Right ventricle myocardium inferior (tissue), 1 donor: ENCODE measurements around the gene MEX3C. TPM values are rescaled to one million over a fixed set of nuclear protein-coding genes. Genes with fewer than 3 reads are reported as not detected.

ENCODE experiments used
- ATAC-seq: fragments of 200-7000 bp; cut with Tn5 transposase; one replicate; pipeline ENCODE4 v1.9.1; 2020; ENCODE audit warnings: mild to moderate bottlenecking, moderate library complexity
- DNase-seq: peaks from one replicate; pipeline ENCODE4 v3.0.0; 2021; ENCODE audit errors: missing footprints
- intact Hi-C: fragments of 100-400 bp; cut with DNase I; formaldehyde crosslinking; loops from one replicate; pipeline ENCODE4 v1.11.0; 2022
- long read RNA-seq: library from polyadenylated mRNA; unstranded; transcript quantifications from one replicate; pipeline ENCODE4 v2.0.0, GENCODE V29; 2021
- total RNA-seq: library from RNA; stranded (reverse); fragmentation: NEBNext Ultra II Directional; extraction: Animal tissue kit (Norgen Biotek cat#: 25700); gene quantifications from one replicate; pipeline ENCODE4 v1.2.1, GENCODE V29; 2021
- donor health status: DM: no; HTN: yes; CAD: no; lungs with severe emphysema.

The MEX3C gene
- 20.5 TPM for total RNA-seq
- long read RNA-seq, transcript MEX3C-201 (2 exons, 3,781 nt), result major isoform, 6 of 7 reads
- long read RNA-seq, partial matches to known transcripts, result 1 of 7 reads
- long read RNA-seq, other reads (novel, unspliced or antisense), result 0 of 7 reads

GRCh38 chr18:51197661-51198424 is at the start of gene MEX3C:
Gene MEX3C, minus strand, starts transcription at chr18:51197681. Its CDS starts 361 bp downstream, at chr18:51197320.
- intact Hi-C loops, result loop anchor here (5.0 to 10.0 kb wide), 7 partner anchors 83 to 913 kb away; partner anchors contain the start of genes CXXC1 and MBD1
- DNase-seq (peak; percentile 99), ATAC-seq (peak; percentile 96)

GRCh38 chr18:51241226-51241625 is 43.7 kb upstream of the MEX3C start:
- DNase-seq (no peak), ATAC-seq (no peak)
- intact Hi-C loops, result no loop called here

GRCh38 chr18:51236225-51236624 is 38.7 kb upstream of the MEX3C start:
- ATAC-seq (peak; percentile 28), DNase-seq (no peak)
- intact Hi-C loops, result no loop called here

- intact Hi-C loops, result no loop called here
- ATAC-seq (no peak), DNase-seq (no peak)
Measured at GRCh38 chr18:51235009-51235789, 37.7 kb upstream of the MEX3C start.

GRCh38 chr18:51234117-51235008 is 36.9 kb upstream of the MEX3C start:
- intact Hi-C loops, result no loop called here
- ATAC-seq (no peak), DNase-seq (no peak)

- DNase-seq (no peak), ATAC-seq (no peak)
- intact Hi-C loops, result no loop called here
Measured at GRCh38 chr18:51229328-51229727, 31.8 kb upstream of the MEX3C start.

GRCh38 chr18:51227660-51228059 is 30.2 kb upstream of the MEX3C start:
- ATAC-seq (no peak), DNase-seq (no peak)
- intact Hi-C loops, result no loop called here

GRCh38 chr18:51226587-51227350 is 29.3 kb upstream of the MEX3C start:
- ATAC-seq (no peak), DNase-seq (no peak)
- intact Hi-C loops, result no loop called here

- ATAC-seq (no peak), DNase-seq (no peak)
- intact Hi-C loops, result no loop called here
Measured at GRCh38 chr18:51226068-51226467, 28.6 kb upstream of the MEX3C start.

GRCh38 chr18:51212606-51213005 is 15.1 kb upstream of the MEX3C start:
- DNase-seq (no peak), ATAC-seq (no peak)
- intact Hi-C loops, result no loop called here

- peak; percentile 74 for DNase-seq
- ATAC-seq, result peak; percentile 87
- intact Hi-C loops, result no loop called here
Measured at GRCh38 chr18:51211552-51211951, 14.1 kb upstream of the MEX3C start.

- intact Hi-C loops, result loop anchor here (5.0 to 10.0 kb wide), 7 partner anchors 82 to 912 kb away; partner anchors contain the start of genes CXXC1 and MBD1
- ATAC-seq, result peak; percentile 4
- DNase-seq, result peak; percentile 84
Measured at GRCh38 chr18:51196811-51197660, 445 bp downstream of the MEX3C start.

GRCh38 chr18:51196118-51196810 is 1.2 kb downstream of the MEX3C start:
- DNase-seq (peak; percentile 78), ATAC-seq (no peak)
- intact Hi-C loops, result loop anchor here (5.0 to 10.0 kb wide), 7 partner anchors 81 to 911 kb away; partner anchors contain the start of genes CXXC1 and MBD1

- intact Hi-C loops, result loop anchor here (5.0 to 10.0 kb wide), 7 partner anchors 81 to 911 kb away; partner anchors contain the start of genes CXXC1 and MBD1
- no peak for ATAC-seq
Measured at GRCh38 chr18:51195451-51196117, 1.9 kb downstream of the MEX3C start.

GRCh38 chr18:51195086-51195450 is 2.4 kb downstream of the MEX3C start:
- no peak for DNase-seq
- intact Hi-C loops, result loop anchor here (5.0 to 10.0 kb wide), 7 partner anchors 80 to 910 kb away; partner anchors contain the start of genes CXXC1 and MBD1
- no peak for ATAC-seq

More at GRCh38 chr18:51195451-51196117, 1.9 kb downstream of the MEX3C start:
- no peak for DNase-seq

- DNase-seq (no peak), ATAC-seq (no peak)
- intact Hi-C loops, result loop anchor here (5.0 to 10.0 kb wide), 7 partner anchors 80 to 910 kb away; partner anchors contain the start of genes CXXC1 and MBD1
Measured at GRCh38 chr18:51194604-51195003, 2.9 kb downstream of the MEX3C start.
